Activated CD4-positive, alpha-beta T cell treated with anti-CD3 and anti-CD28 coated beads, Interleukin-2, amount 50 U/mL, for 24 hours (primary cell): ENCODE results near the gene WDR47.

Experiments
- DNase-seq, 2 donors: peaks; one replicate each; pipeline ENCODE4 v3.0.0-alpha.2; 2020; ENCODE audit warnings: low read depth in 1 of 2, low spot score in 1 of 2

The WDR47 gene

GRCh38 chr1:109041621-109042468 is at the start of gene WDR47:
Gene WDR47 (minus strand): TSS chr1:109042102. CDS start chr1:109023512, 18,590 bp downstream.
- DNase-seq, result peak; percentile 88 to 93

GRCh38 chr1:109091078-109091838 is 49.4 kb upstream of the WDR47 start:
- DNase-seq, result no peak

- peak; percentile 68 to 85 for DNase-seq
These were observed 48.5 kb upstream of the WDR47 start, which contains the start of gene TMEM167B for GRCh38 chr1:109090196-109091077. Gene TMEM167B (plus strand): TSS chr1:109090764. CDS start chr1:109090873, 109 bp downstream.

GRCh38 chr1:109089242-109090015 is 47.5 kb upstream of the WDR47 start:
- no peak for DNase-seq

GRCh38 chr1:109084563-109085517 is 42.9 kb upstream of the WDR47 start:
- no peak for DNase-seq

GRCh38 chr1:109083923-109084322 is 42.0 kb upstream of the WDR47 start:
- DNase-seq, result no peak

DNA sequence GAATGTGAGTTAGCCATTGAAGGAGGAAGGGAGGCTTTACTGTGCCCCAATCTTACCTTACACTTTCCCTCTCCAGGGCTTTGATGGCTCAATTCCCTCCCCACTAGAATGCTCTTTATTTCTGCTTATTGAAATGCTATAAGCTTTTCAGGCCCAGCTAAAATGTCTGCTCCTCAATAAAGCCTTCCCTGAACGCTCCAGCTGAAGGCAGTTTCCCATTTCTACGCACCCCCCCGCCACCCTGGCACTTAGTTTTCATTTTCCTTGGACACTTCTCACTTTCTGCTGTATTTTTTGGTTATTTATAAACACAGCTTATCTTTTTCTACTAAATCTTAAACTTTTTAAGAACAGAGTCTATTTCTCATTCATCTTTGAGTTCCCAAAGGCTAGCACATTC is 41.6 kb upstream of the WDR47 start:
- no peak for DNase-seq

- no peak for DNase-seq
These were observed 38.7 kb upstream of the WDR47 start for GRCh38 chr1:109080441-109081082.

DNA sequence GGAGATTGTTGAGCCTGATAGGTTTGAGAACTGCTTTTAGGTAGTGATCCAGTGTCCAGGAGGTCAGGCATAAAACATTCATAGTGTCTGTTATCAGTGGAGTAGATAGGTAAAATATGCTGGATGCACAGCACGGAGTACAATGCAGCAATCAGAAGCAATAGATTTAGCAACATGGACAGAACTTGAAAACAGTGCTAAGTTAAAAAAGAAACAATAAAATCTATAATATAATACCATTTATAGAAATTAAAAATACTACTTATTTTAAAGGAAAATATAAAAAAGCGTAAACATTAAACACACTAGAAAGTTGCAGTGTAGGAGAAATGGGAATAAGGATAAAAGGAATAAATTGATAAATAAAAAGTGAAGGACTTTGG is 37.3 kb upstream of the WDR47 start:
- DNase-seq, result no peak

DNA sequence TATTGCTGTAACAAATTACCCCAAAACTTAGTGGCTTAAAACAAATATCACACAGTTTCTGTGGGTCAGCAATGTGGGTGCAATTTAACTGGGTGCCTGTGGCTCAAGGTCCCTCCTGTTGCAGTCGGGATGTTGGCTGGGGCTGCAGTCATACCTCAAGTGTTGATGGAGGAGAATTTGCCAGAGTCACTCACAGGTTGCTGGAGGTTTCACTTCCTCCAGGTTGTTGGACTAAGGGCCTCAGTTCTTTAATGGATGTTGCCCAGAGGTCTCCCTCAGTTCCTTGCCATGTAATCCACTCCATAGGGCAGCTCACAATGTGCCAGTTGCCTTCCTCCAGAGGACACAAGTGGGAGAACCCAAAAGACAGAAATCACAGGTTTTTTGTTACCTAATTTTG is 36.4 kb upstream of the WDR47 start:
- no peak for DNase-seq

DNA sequence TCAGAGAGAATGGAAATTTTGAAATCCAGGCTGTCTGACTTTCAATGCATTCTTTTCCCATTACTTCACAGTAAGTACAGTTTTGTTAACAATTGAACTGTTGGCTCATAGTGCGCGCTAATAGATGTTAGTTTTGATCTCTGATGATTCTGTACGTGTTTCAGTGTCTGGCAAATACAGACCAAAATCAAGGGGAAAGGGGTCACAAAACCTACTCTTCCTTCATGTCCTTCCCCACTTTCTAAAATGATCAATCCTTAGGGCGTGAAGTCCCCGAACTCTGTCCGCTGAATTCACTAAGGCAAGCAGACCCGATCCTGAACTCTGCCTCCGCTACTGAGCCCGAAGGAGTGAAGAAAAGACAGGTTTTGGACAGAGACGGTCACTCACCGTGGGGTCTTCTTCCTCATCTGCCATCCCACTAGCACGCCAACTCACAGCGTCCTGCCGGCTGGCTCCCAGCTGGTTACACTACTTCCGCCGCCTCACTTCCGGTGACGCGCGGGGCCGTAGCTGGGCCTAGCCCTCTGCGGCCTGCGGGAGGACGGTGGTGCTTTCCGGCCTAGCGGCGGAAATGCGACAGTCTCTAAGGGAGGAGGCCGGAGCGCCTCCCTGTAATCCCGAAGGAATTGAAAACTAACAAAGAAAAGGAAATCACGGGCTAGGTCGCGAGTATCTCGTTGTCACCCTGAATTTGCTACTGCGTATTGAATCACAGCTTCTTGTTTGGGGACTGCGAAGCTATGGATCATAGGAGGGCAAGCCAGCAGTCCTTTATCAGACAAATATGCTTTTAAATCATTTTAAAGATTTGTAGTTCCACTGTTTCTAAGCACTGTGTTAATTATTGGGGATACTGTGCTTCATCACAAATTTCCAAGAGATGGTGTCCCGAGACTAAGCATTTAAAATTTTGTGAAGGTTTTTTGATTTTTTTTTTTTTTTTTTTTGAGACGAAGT is 33.9 kb upstream of the WDR47 start, which contains the start of gene TAF13:
TSS of gene TAF13 (minus strand) at position 473 of the 960 bp plus-strand sequence. CDS start at position 417, 56 bp downstream.
- DNase-seq, result peak; percentile 64 to 81

DNA sequence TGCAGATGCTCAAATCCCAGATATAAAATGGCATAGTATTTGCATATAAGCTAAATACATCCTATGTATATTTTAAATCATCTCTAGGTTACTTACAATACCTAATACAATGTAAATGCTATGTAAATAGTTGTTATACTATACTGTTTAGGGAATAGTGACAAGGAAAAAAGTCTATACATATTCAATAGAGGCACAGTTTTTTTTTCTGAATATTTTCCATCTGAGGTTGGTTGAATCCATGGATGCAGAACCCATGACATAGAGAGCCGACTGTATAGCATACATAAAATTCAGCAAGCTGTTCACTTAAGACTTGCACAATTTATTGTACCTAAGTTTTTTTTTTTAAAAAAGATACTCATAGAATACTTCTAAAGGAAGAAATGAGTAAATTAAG is 27.4 kb upstream of the WDR47 start:
- DNase-seq, result no peak

GRCh38 chr1:109067883-109068282 is 26.0 kb upstream of the WDR47 start:
- no peak for DNase-seq

DNA sequence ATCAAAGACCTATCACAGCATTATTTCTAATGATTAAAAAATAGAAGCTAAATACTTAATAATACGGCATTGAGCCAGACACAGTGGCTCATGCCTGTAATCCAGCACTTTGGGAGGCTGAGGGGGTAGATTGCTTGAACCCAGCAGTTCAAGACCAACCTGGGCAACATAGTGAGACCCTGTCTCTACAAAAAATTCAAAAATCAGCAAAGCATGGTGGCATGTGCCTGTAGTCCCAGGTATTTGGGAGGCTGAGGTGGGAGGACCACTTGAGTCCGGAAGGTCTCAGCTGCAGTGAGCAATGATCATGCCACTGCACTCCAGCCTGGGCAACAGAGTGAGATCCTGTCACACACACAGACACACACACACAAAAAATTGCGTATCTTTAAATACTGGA is 23.2 kb upstream of the WDR47 start:
- no peak for DNase-seq

DNA sequence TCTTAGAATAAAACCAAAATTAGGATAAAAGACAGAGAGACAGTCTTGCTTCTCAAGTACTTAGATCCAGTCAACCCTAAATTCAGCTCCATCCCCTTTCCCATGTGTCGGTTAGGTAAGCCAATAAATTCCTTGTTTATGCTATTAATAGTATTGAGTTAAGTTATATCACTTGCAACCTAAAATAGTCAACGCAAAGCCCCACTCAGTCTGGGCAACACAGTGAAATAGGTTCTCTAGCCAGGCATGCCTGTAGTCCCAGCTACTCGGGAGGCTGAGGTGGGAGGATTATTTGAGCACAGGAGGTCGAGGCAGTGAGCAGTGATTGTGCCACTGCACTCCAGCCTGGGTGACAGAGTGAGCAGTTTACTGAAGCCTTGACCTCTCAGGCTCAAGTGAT is 19.3 kb upstream of the WDR47 start:
- DNase-seq, result no peak

GRCh38 chr1:109060707-109061106 is 18.8 kb upstream of the WDR47 start:
- DNase-seq, result no peak

GRCh38 chr1:109059026-109059425 is 17.1 kb upstream of the WDR47 start:
- DNase-seq, result no peak

- no peak for DNase-seq
These were observed 14.2 kb upstream of the WDR47 start for GRCh38 chr1:109056064-109056463.
